Activated T-cell treated with anti-CD3 and anti-CD28 coated beads, Interleukin-2, amount 50 U/mL, for 48 hours (primary cell): ENCODE data around the gene SESTD1.

Experiments used
- DNase-seq, 2 experiments: peaks; one replicate each; pipeline ENCODE4 v3.0.0-alpha.2; 2020

Gene SESTD1

GRCh38 chr2:179179719-179180118 is 84.9 kb downstream of the SESTD1 start:
- DNase-seq: no peak

- DNase-seq: no peak
Observed at GRCh38 chr2:179177694-179178093, 86.9 kb downstream of the SESTD1 start.

- DNase-seq: no peak
Observed at GRCh38 chr2:179174240-179174639, 90.4 kb downstream of the SESTD1 start.

- no peak for DNase-seq
Observed at GRCh38 chr2:179172894-179173293, 91.7 kb downstream of the SESTD1 start.

- no peak for DNase-seq
Observed at GRCh38 chr2:179171371-179171770, 93.3 kb downstream of the SESTD1 start.

GRCh38 chr2:179170901-179171300 is 93.7 kb downstream of the SESTD1 start:
- DNase-seq: no peak

- DNase-seq: no peak
Observed at GRCh38 chr2:179165356-179166000, 99.2 kb downstream of the SESTD1 start.

- no peak for DNase-seq
Observed at GRCh38 chr2:179141206-179141605, 123.4 kb downstream of the SESTD1 start.

- DNase-seq: no peak
Observed at GRCh38 chr2:179140571-179140970, 124.1 kb downstream of the SESTD1 start.

GRCh38 chr2:179139506-179139905 is 125.1 kb downstream of the SESTD1 start:
- peak; percentile 39 to 53 for DNase-seq

- DNase-seq: no peak
Observed at GRCh38 chr2:179137200-179137759, 127.4 kb downstream of the SESTD1 start.

- DNase-seq: no peak
Observed at GRCh38 chr2:179133016-179133415, 131.6 kb downstream of the SESTD1 start.

- no peak for DNase-seq
Observed at GRCh38 chr2:179132076-179132475, 132.6 kb downstream of the SESTD1 start.

GRCh38 chr2:179130560-179130959 is 134.1 kb downstream of the SESTD1 start:
- DNase-seq: no peak

- DNase-seq: no peak
Observed at GRCh38 chr2:179129574-179130238, 134.9 kb downstream of the SESTD1 start.

GRCh38 chr2:179125404-179125803 is 139.2 kb downstream of the SESTD1 start:
- DNase-seq: no peak

GRCh38 chr2:179124282-179124681 is 140.3 kb downstream of the SESTD1 start:
- DNase-seq: no peak

GRCh38 chr2:179123272-179123662 is 141.4 kb downstream of the SESTD1 start:
- DNase-seq: no peak

- DNase-seq: no peak
Observed at GRCh38 chr2:179107737-179108136, 156.9 kb downstream of the SESTD1 start.

- DNase-seq: no peak
Observed at GRCh38 chr2:179106676-179107428, 157.8 kb downstream of the SESTD1 start.

- no peak for DNase-seq
Observed at GRCh38 chr2:179106342-179106675, 158.3 kb downstream of the SESTD1 start.

- no peak for DNase-seq
Observed at GRCh38 chr2:179104736-179105135, 159.9 kb downstream of the SESTD1 start.

GRCh38 chr2:179098080-179098689 is 166.4 kb downstream of the SESTD1 start:
- DNase-seq: no peak
